ENCODE measurements around the gene SHROOM1. TPM values are rescaled to one million over a fixed set of nuclear protein-coding genes. Genes with fewer than 3 reads are reported as not detected.

The SHROOM1 gene
- total and polyA plus RNA-seq, 2 experiments from 2014 or later = 2.5 to 5.4 TPM

GRCh38 chr5:132821791-132822190, 8.7 kb downstream of the SHROOM1 start (continued):
- no peak for TF ChIP-seq REST (IDR thresholded peaks at IDR 0.05; ENCODE audit: unreplicated experiment)
- no peak for TF ChIP-seq EZH2phosphoT487 (IDR thresholded peaks at IDR 0.05; ENCODE audit: unreplicated experiment)
- no peak for TF ChIP-seq JUNB (IDR thresholded peaks at IDR 0.05; ENCODE audit: unreplicated experiment)
- TF ChIP-seq ETS1 (IDR thresholded peaks at IDR 0.05) = no peak
- no peak for TF ChIP-seq EZH2 (IDR thresholded peaks at IDR 0.05; ENCODE audit: low read depth, unreplicated experiment)
- TF ChIP-seq CREB1 (CRISPR knock-in tag; IDR thresholded peaks at IDR 0.05; ENCODE audit: low read depth) = no peak
- TF ChIP-seq ZNF114 (CRISPR knock-in tag; IDR thresholded peaks at IDR 0.05) = no peak
- no peak for TF ChIP-seq CTCF (conservative IDR thresholded peaks at IDR 0.05; ENCODE audit: low read depth in 2 of 2)
- TF ChIP-seq ZNF331 (CRISPR knock-in tag; IDR thresholded peaks at IDR 0.05; ENCODE audit: low read depth) = no peak
- no peak for TF ChIP-seq NANOG (IDR thresholded peaks at IDR 0.05; ENCODE audit: borderline replicate concordance)

- Mint-ChIP-seq H3K27me3 (ENCODE audit: insufficient read depth, low read depth, poor library complexity) (peaks cover 28% of the 10 kb centered on the region), H3K36me3 (ENCODE audit: low read depth) (peaks cover 3% of the 10 kb centered on the region; the same call in 2 of the 3 replicates), H3K4me3 (no peak overlapping the region), H3K4me1 (peaks cover 13% of the 10 kb centered on the region), H3K9me3 (no peaks in the 10 kb centered on the region), H3K27ac (no peak overlapping the region)
- H3K9me2 ChIP-seq (ENCODE audit: insufficient read depth) = no peaks in the 10 kb centered on the region
- peaks cover 20% of the 10 kb centered on the region for H3F3A ChIP-seq (replicated peaks; ENCODE audit: low read depth)
- peaks cover 69% of the 10 kb centered on the region for H3K27me3 ChIP-seq (ENCODE audit: insufficient read depth)
- H4K20me1 ChIP-seq (replicated peaks; ENCODE audit: insufficient read depth) = no peaks in the 10 kb centered on the region; the same call in 1 of the 2 replicates
- H3K4me3 ChIP-seq = no peak overlapping the region
- no peaks in the 10 kb centered on the region for H3K36me3 ChIP-seq (ENCODE audit: insufficient read depth)
- no peaks in the 10 kb centered on the region for H3K79me2 ChIP-seq (replicated peaks; ENCODE audit: insufficient read depth)
- ATAC-seq (no peak), DNase-seq (ENCODE audit: low spot score) (no peak)
- no peak overlapping the region for H3K27ac ChIP-seq (ENCODE audit: low read depth)
- no peak overlapping the region for H2AFZ ChIP-seq
- peaks cover 16% of the 10 kb centered on the region for H3K4me1 ChIP-seq (ENCODE audit: insufficient read depth)
- H3K4me2 ChIP-seq = no peak overlapping the region
- TF ChIP-seq EZH2phosphoT487 (IDR thresholded peaks at IDR 0.05; ENCODE audit: unreplicated experiment) = no peak
- no peak for TF ChIP-seq ZNF462 (CRISPR knock-in tag; IDR thresholded peaks at IDR 0.05)
- no peak for TF ChIP-seq EZH2 (IDR thresholded peaks at IDR 0.05; ENCODE audit: low read depth, unreplicated experiment)
- TF ChIP-seq ZNF331 (CRISPR knock-in tag; IDR thresholded peaks at IDR 0.05; ENCODE audit: low read depth) = no peak
- TF ChIP-seq NANOG (IDR thresholded peaks at IDR 0.05; ENCODE audit: borderline replicate concordance) = no peak
- no peak for TF ChIP-seq CREB1 (CRISPR knock-in tag; IDR thresholded peaks at IDR 0.05; ENCODE audit: low read depth)
- no peak for TF ChIP-seq JUNB (IDR thresholded peaks at IDR 0.05; ENCODE audit: unreplicated experiment)
- TF ChIP-seq ZNF114 (CRISPR knock-in tag; IDR thresholded peaks at IDR 0.05) = no peak
- no peak for TF ChIP-seq POLR2AphosphoS5 (IDR thresholded peaks at IDR 0.05; ENCODE audit: low read depth)
These were observed 9.1 kb downstream of the SHROOM1 start for GRCh38 chr5:132821350-132821749.
